Loucy (cell line): ENCODE data around the gene DNAH9.
"Not testable (repeated sequence)": the region's sequence is repeated elsewhere in the genome, so short reads cannot be mapped to it uniquely, and the experiment has no call there.

Source experiments
- H2AFZ ChIP-seq: fragments of 200-600 bp; sonication (generic); 2 replicates; pipeline ENCODE4 v1.6.0; 2016; ENCODE audit warnings: antibody characterized with exemption, mild to moderate bottlenecking, low read length, moderate library complexity
- H3F3A ChIP-seq: fragments of 200-600 bp; 2 replicates; pipeline ENCODE4 v1.6.0; 2016; ENCODE audit warnings: antibody characterized with exemption, low read depth, mild to moderate bottlenecking
- H3K27me3 ChIP-seq: fragments of 200-600 bp; sonication (generic); 2 replicates; pipeline ENCODE4 v1.6.1; 2014; ENCODE audit warnings: low read length, mild to moderate bottlenecking; ENCODE audit not compliant: insufficient read depth, poor library complexity, severe bottlenecking
- H3K36me3 ChIP-seq: fragments of 200-600 bp; sonication (generic); 2 replicates; pipeline ENCODE4 v1.6.1; 2016; ENCODE audit warnings: low read length; ENCODE audit not compliant: insufficient read depth
- H3K4me1 ChIP-seq: fragments of 200-600 bp; sonication (generic); 2 replicates; pipeline ENCODE4 v1.5.1; 2014; ENCODE audit warnings: low read length, mild to moderate bottlenecking; ENCODE audit not compliant: insufficient read depth, poor library complexity, severe bottlenecking
- H3K4me2 ChIP-seq: fragments of 200-600 bp; sonication (generic); 2 replicates; pipeline ENCODE4 v1.6.0; 2014; ENCODE audit warnings: antibody characterized with exemption, low read length, low read depth, mild to moderate bottlenecking; ENCODE audit not compliant: poor library complexity, severe bottlenecking
- H3K4me3 ChIP-seq: fragments of 200-600 bp; sonication (generic); 2 replicates; pipeline ENCODE4 v1.5.1; 2014; ENCODE audit warnings: low read length, mild to moderate bottlenecking, mixed read lengths; ENCODE audit not compliant: poor library complexity, severe bottlenecking
- H3K79me2 ChIP-seq: fragments of 200-600 bp; sonication (generic); 2 replicates; pipeline ENCODE4 v1.6.1; 2014; ENCODE audit warnings: low read length; ENCODE audit not compliant: insufficient read depth
- H3K9ac ChIP-seq: fragments of 200-600 bp; sonication (generic); 2 replicates; pipeline ENCODE4 v1.6.0; 2014; ENCODE audit warnings: mild to moderate bottlenecking, low read depth, low read length, moderate library complexity; ENCODE audit not compliant: poor library complexity, severe bottlenecking
- H3K9me2 ChIP-seq: fragments of 200-600 bp; sonication (generic); replicated peaks from 2 replicates; pipeline ENCODE4 v1.6.1; 2016; ENCODE audit warnings: low read depth, low read length, mixed read lengths
- H3K9me3 ChIP-seq: fragments of 200-600 bp; sonication (generic); 2 replicates; pipeline ENCODE4 v1.6.1; 2014; ENCODE audit warnings: mild to moderate bottlenecking, antibody characterized with exemption, low read length, low read depth; ENCODE audit not compliant: insufficient read depth
- H4K20me1 ChIP-seq: fragments of 200-600 bp; sonication (generic); 2 replicates; pipeline ENCODE4 v1.6.0; 2014; ENCODE audit warnings: antibody characterized with exemption, low read length, mild to moderate bottlenecking; ENCODE audit not compliant: insufficient read depth, poor library complexity, severe bottlenecking
- EZH2phosphoT487 ChIP-seq: fragments of 200-600 bp; IDR thresholded peaks from 2 replicates; pipeline ENCODE4 v1.6.1; 2018; ENCODE audit warnings: antibody characterized with exemption, mild to moderate bottlenecking, moderate library complexity, borderline replicate concordance
- TF ChIP-seq, protein P1 (sequence below): fragments of 200-600 bp; sonication (generic); conservative IDR thresholded peaks from 2 replicates; pipeline ENCODE4 v1.5.1; 2014; ENCODE audit warnings: mild to moderate bottlenecking, antibody characterized with exemption, low read length

DNAH9 gene

GRCh38 chr17:11954936-11955335, 356.7 kb downstream of the DNAH9 start:
- H3K9me3 ChIP-seq: peaks cover 2% of the 10 kb centered on the region; the same call in 1 of the 2 replicates
- H2AFZ ChIP-seq: no peak overlapping the region
- no peak overlapping the region for H3K4me2 ChIP-seq
- no peaks in the 10 kb centered on the region for H3F3A ChIP-seq
- H3K36me3 ChIP-seq: no peaks in the 10 kb centered on the region
- H3K4me3 ChIP-seq: no peak overlapping the region
- H3K4me1 ChIP-seq: no peaks in the 10 kb centered on the region
- H3K9ac ChIP-seq: no peak overlapping the region
- no peaks in the 10 kb centered on the region for H3K79me2 ChIP-seq
- no peaks in the 10 kb centered on the region for H3K27me3 ChIP-seq
- no peaks in the 10 kb centered on the region for H4K20me1 ChIP-seq
- no peaks in the 10 kb centered on the region for H3K9me2 ChIP-seq
- no peak for TF ChIP-seq EZH2phosphoT487
- TF ChIP-seq, protein P1, sequence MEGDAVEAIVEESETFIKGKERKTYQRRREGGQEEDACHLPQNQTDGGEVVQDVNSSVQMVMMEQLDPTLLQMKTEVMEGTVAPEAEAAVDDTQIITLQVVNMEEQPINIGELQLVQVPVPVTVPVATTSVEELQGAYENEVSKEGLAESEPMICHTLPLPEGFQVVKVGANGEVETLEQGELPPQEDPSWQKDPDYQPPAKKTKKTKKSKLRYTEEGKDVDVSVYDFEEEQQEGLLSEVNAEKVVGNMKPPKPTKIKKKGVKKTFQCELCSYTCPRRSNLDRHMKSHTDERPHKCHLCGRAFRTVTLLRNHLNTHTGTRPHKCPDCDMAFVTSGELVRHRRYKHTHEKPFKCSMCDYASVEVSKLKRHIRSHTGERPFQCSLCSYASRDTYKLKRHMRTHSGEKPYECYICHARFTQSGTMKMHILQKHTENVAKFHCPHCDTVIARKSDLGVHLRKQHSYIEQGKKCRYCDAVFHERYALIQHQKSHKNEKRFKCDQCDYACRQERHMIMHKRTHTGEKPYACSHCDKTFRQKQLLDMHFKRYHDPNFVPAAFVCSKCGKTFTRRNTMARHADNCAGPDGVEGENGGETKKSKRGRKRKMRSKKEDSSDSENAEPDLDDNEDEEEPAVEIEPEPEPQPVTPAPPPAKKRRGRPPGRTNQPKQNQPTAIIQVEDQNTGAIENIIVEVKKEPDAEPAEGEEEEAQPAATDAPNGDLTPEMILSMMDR: no peak

DNA sequence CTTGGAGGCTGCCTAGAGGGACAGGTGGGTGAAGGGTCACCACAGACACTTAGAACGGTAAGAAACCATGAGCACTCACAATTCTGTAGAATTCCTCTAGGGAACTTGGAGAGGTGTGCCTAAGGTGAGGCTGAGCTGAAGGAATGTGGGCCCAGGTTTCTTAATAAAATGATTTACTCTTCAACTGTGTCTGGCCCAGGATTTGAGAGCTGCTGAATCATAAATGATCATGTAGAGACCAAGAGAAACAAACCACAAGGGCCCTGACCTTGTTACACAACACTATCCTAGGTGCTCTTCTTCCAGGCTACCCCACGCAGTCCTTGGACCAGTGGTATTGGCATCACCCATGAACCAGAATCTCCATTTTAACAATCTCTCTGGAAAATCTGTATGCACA, 371.3 kb downstream of the DNAH9 start:
- H3K9me2 ChIP-seq: no peaks in the 10 kb centered on the region
- H3K4me3 ChIP-seq: no peak overlapping the region
- H4K20me1 ChIP-seq: no peaks in the 10 kb centered on the region
- H3K36me3 ChIP-seq: no peaks in the 10 kb centered on the region
- no peaks in the 10 kb centered on the region; the same call in 1 of the 2 replicates for H3K9me3 ChIP-seq
- no peaks in the 10 kb centered on the region for H3K79me2 ChIP-seq
- no peak overlapping the region for H3K4me2 ChIP-seq
- H3K4me1 ChIP-seq: no peaks in the 10 kb centered on the region
- no peaks in the 10 kb centered on the region for H3F3A ChIP-seq
- TF ChIP-seq, protein P1: no peak
- no peak for TF ChIP-seq EZH2phosphoT487
- H2AFZ ChIP-seq: no peak overlapping the region
- H3K27me3 ChIP-seq: no peaks in the 10 kb centered on the region
- H3K9ac ChIP-seq: no peak overlapping the region

- not testable (repeated sequence) for H3K27me3 ChIP-seq, H3K9me3 ChIP-seq, H3K4me2 ChIP-seq, H3K4me1 ChIP-seq, H3K36me3 ChIP-seq, H2AFZ ChIP-seq, H4K20me1 ChIP-seq, H3K4me3 ChIP-seq, H3K79me2 ChIP-seq, H3K9ac ChIP-seq, H3F3A ChIP-seq, H3K9me2 ChIP-seq
These were observed 374.5 kb downstream of the DNAH9 start for GRCh38 chr17:11972741-11973140.

DNA sequence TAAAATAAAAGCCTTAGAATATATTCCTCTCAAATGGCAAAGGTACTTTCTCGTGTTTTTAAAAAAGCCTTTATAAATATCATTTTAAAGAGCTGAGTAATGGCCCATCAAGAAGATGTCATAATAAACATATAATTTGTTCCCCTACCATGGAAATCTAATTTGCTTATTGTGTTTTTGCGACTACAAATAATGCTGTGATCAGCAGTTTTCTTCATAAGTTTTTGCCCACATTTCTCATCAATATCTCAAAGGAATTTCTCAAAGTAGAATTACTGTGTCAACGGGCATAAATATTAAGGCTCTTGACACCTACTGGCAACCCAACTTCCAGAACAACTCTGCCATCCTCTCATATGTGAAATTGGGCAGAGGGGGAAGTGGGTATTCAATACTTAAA, 381.5 kb downstream of the DNAH9 start:
- H3K9ac ChIP-seq: no peak overlapping the region
- TF ChIP-seq, protein P1: no peak
- no peak for TF ChIP-seq EZH2phosphoT487
- H3F3A ChIP-seq: no peaks in the 10 kb centered on the region
- no peaks in the 10 kb centered on the region for H3K4me1 ChIP-seq
- no peaks in the 10 kb centered on the region for H4K20me1 ChIP-seq
- H3K27me3 ChIP-seq: no peaks in the 10 kb centered on the region
- H3K79me2 ChIP-seq: no peaks in the 10 kb centered on the region
- no peak overlapping the region for H2AFZ ChIP-seq
- H3K9me2 ChIP-seq: no peaks in the 10 kb centered on the region
- peaks cover 27% of the 10 kb centered on the region; the same call in 1 of the 2 replicates for H3K36me3 ChIP-seq
- no peak overlapping the region for H3K4me2 ChIP-seq
- H3K4me3 ChIP-seq: no peak overlapping the region
- H3K9me3 ChIP-seq: no peaks in the 10 kb centered on the region
